ENCODE measurements around the gene WWC2.

DNA sequence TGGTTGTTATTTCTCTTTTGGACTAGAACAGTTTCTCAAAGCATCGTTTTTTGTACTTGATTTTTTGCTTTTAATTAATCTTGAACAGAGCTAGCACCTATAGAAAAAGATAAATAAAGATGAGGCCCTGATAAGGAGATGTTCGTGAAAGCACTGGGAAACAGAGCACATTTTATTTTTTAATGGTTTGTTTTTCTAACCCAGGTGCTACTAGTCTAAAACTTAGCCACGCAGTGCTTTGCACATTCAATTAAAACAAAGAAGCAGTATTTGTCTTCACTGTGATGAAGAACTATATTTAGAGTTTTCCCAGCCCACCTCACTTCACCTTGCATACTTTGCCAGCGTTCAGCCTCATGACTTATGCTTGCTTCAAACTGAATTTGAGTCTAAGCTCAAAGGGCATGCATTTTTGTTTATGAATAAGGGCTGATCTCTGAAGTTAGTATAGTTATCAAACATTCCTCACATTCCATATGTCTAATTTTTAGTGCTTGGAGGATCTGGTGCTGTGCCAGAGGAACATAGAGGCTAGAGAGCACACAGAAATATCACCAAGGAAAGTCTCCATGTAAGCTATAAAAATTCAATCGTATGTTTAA is 76.7 kb downstream of the WWC2 start:
- TF ChIP-seq, protein P1, sequence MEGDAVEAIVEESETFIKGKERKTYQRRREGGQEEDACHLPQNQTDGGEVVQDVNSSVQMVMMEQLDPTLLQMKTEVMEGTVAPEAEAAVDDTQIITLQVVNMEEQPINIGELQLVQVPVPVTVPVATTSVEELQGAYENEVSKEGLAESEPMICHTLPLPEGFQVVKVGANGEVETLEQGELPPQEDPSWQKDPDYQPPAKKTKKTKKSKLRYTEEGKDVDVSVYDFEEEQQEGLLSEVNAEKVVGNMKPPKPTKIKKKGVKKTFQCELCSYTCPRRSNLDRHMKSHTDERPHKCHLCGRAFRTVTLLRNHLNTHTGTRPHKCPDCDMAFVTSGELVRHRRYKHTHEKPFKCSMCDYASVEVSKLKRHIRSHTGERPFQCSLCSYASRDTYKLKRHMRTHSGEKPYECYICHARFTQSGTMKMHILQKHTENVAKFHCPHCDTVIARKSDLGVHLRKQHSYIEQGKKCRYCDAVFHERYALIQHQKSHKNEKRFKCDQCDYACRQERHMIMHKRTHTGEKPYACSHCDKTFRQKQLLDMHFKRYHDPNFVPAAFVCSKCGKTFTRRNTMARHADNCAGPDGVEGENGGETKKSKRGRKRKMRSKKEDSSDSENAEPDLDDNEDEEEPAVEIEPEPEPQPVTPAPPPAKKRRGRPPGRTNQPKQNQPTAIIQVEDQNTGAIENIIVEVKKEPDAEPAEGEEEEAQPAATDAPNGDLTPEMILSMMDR (IDR thresholded peaks at IDR 0.05), result no peak
- no peak for TF ChIP-seq POLR2A (IDR thresholded peaks at IDR 0.05)

Data from esophagus squamous epithelium (tissue), 4 donors.